EL (cell line): ENCODE results near the gene PDE3A.
A peak's percentile ranks its signal among the peaks of the same experiment; 100 is the strongest.
"Not testable (repeated sequence)": the region's sequence is repeated elsewhere in the genome, so short reads cannot be mapped to it uniquely, and the experiment has no call there.

Experiments used
- DNase-seq: peaks from one replicate; pipeline ENCODE4 v3.0.0-alpha.2; 2016

PDE3A gene

GRCh38 chr12:20368114-20368650, at the start of gene PDE3A:
Gene PDE3A (plus strand): TSS chr12:20368537. CDS start chr12:20369285, 748 bp downstream.
- peak; percentile 83 for DNase-seq

- no peak for DNase-seq
Observed at GRCh38 chr12:20319366-20319765, 49.0 kb upstream of the PDE3A start.

GRCh38 chr12:20320552-20320951, 47.8 kb upstream of the PDE3A start:
- no peak for DNase-seq

GRCh38 chr12:20330826-20331505, 37.4 kb upstream of the PDE3A start:
- not testable (repeated sequence) for DNase-seq

- DNase-seq, result peak; percentile 48
Observed at GRCh38 chr12:20339060-20339459, 29.3 kb upstream of the PDE3A start.

- DNase-seq, result peak; percentile 96
Observed at GRCh38 chr12:20342111-20342510, 26.2 kb upstream of the PDE3A start.

GRCh38 chr12:20345866-20346265, 22.5 kb upstream of the PDE3A start:
- DNase-seq, result no peak

GRCh38 chr12:20350026-20350425, 18.3 kb upstream of the PDE3A start:
- DNase-seq, result no peak

GRCh38 chr12:20350495-20350894, 17.8 kb upstream of the PDE3A start:
- DNase-seq, result peak; percentile 84

GRCh38 chr12:20351406-20351805, 16.9 kb upstream of the PDE3A start:
- DNase-seq, result no peak

- no peak for DNase-seq
Observed at GRCh38 chr12:20356048-20356447, 12.3 kb upstream of the PDE3A start.

GRCh38 chr12:20360407-20360806, 7.9 kb upstream of the PDE3A start:
- DNase-seq, result no peak

- no peak for DNase-seq
Observed at GRCh38 chr12:20361416-20361815, 6.9 kb upstream of the PDE3A start.

- DNase-seq, result no peak
Observed at GRCh38 chr12:20364501-20364900, 3.8 kb upstream of the PDE3A start.

GRCh38 chr12:20366776-20367409, 1.4 kb upstream of the PDE3A start:
- no peak for DNase-seq

GRCh38 chr12:20367583-20368113, 689 bp upstream of the PDE3A start:
- DNase-seq, result no peak

GRCh38 chr12:20368651-20369304, 441 bp downstream of the PDE3A start:
- DNase-seq, result peak; percentile 54

- peak; percentile 79 for DNase-seq
Observed at GRCh38 chr12:20369305-20370013, 1.1 kb downstream of the PDE3A start.

- DNase-seq, result peak; percentile 34
Observed at GRCh38 chr12:20370014-20370386, 1.7 kb downstream of the PDE3A start.

GRCh38 chr12:20370866-20371519, 2.7 kb downstream of the PDE3A start:
- DNase-seq, result no peak

GRCh38 chr12:20372326-20373096, 4.2 kb downstream of the PDE3A start:
- DNase-seq, result no peak

- no peak for DNase-seq
Observed at GRCh38 chr12:20374795-20375194, 6.5 kb downstream of the PDE3A start.
